Measurements from ENCODE around the gene RAB37.

GRCh38 chr17:74742153-74742515 is 5.1 kb downstream of the RAB37 start:
- TF ChIP-seq CTCF (IDR thresholded peaks at IDR 0.05) (no peak), POLR2A (IDR thresholded peaks at IDR 0.05) (no peak)

All from body of pancreas (tissue), 4 donors.